ENCODE measurements around the gene GPR33.

GPR33 gene

GRCh38 chr14:31489691-31490090 is 1.9 kb upstream of the GPR33 start:
- DNase-seq (ENCODE audit: extremely low spot score): peak; percentile 34
- ChIA-PET POLR2A (no interaction called here), CTCF (no interaction called here)
- no peak for TF ChIP-seq CTCF (IDR thresholded peaks at IDR 0.05; ENCODE audit: control extremely low read depth, extremely low read depth, low read depth, missing control alignments)

- DNase-seq (ENCODE audit: extremely low spot score): no peak
- TF ChIP-seq CTCF (IDR thresholded peaks at IDR 0.05; ENCODE audit: control extremely low read depth, extremely low read depth, low read depth, missing control alignments): no peak
- CTCF ChIA-PET: interaction anchor here (0.9 kb wide), 1 partner anchor 16 kb away, joined by 3 read pairs; no protein-coding TSS in a partner anchor
- POLR2A ChIA-PET: no interaction called here
Measured at GRCh38 chr14:31486764-31487163, 1.1 kb downstream of the GPR33 start.

- DNase-seq (ENCODE audit: extremely low spot score): no peak
- POLR2A ChIA-PET: no interaction called here
- no peak for TF ChIP-seq CTCF (IDR thresholded peaks at IDR 0.05; ENCODE audit: control extremely low read depth, extremely low read depth, low read depth, missing control alignments)
- CTCF ChIA-PET: no interaction called here
Measured at GRCh38 chr14:31484754-31485153, 3.1 kb downstream of the GPR33 start.

GRCh38 chr14:31480156-31480555 is 7.7 kb downstream of the GPR33 start:
- DNase-seq (ENCODE audit: extremely low spot score): no peak
- POLR2A ChIA-PET: no interaction called here
- no peak for TF ChIP-seq CTCF (IDR thresholded peaks at IDR 0.05; ENCODE audit: control extremely low read depth, extremely low read depth, low read depth, missing control alignments)
- CTCF ChIA-PET: interaction anchor here (1.4 kb wide), 1 partner anchor 14 kb away, joined by 4 read pairs; no protein-coding TSS in a partner anchor

GRCh38 chr14:31479027-31479426 is 8.8 kb downstream of the GPR33 start:
- no peak for DNase-seq (ENCODE audit: extremely low spot score)
- ChIA-PET CTCF (no interaction called here), POLR2A (no interaction called here)
- no peak for TF ChIP-seq CTCF (IDR thresholded peaks at IDR 0.05; ENCODE audit: control extremely low read depth, extremely low read depth, low read depth, missing control alignments)

- TF ChIP-seq CTCF (IDR thresholded peaks at IDR 0.05; ENCODE audit: control extremely low read depth, extremely low read depth, low read depth, missing control alignments): no peak
- no peak for DNase-seq (ENCODE audit: extremely low spot score)
- ChIA-PET CTCF (no interaction called here), POLR2A (no interaction called here)
Measured at GRCh38 chr14:31477248-31477647, 10.6 kb downstream of the GPR33 start.
